Lower leg skin (tissue), 3 donors: ENCODE measurements around the gene PACS2.

Experiments used
- POLR2A ChIP-seq, 2 donors: fragments of 450-650 bp; IDR thresholded peaks; one replicate each; pipeline ENCODE4 v1.6.1; 2016 to 2017; ENCODE audit warnings: antibody characterized with exemption in 2 of 2, mild to moderate bottlenecking in 1 of 2, moderate library complexity in 1 of 2
- TF ChIP-seq, protein P1 (sequence below), 3 donors: fragments of 450-650 bp; IDR thresholded peaks; one replicate each; pipeline ENCODE4 v1.5.1; 2016; ENCODE audit warnings: antibody characterized with exemption in 3 of 3, mild to moderate bottlenecking in 3 of 3, moderate library complexity in 2 of 3

DNA sequence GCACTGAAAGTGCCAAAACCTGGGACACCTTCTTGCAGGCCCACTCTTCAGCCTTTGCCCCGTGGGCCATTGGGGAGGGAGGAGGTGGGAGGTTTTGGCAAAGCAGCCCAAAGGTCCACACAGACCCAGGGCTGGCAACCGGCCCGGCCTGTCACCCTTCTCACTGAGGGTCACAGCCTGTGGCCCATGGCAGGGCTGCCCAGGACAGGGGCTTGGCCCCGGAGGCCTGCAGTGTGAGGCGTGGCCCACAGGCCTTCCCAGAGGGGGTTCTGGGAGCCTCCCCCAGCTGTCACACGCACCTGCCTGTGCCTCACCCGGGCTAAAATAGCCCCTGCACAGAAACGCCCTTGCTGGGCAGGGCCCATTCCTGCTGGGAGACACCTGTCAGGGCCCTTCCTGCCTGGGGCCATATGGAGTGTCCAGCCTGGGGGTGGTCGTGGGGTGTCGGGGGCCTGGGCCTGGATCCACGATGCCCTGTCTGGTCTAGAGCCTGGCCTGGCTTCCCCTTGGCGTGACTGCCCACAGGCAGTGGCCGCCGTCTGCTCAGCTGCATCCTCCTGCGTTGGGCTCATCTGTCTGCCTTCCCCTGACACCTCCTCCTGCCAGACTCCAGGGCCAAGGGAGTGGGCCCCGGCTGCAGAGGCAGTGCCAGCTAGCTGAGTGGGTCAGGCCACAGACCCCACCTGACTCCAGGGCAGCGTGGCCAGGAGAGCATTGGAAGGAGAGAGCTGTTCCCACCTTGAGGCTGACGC lies 19.2 kb downstream of the PACS2 start:
- no peak for TF ChIP-seq POLR2A (IDR thresholded peaks at IDR 0.05)
- TF ChIP-seq, protein P1, sequence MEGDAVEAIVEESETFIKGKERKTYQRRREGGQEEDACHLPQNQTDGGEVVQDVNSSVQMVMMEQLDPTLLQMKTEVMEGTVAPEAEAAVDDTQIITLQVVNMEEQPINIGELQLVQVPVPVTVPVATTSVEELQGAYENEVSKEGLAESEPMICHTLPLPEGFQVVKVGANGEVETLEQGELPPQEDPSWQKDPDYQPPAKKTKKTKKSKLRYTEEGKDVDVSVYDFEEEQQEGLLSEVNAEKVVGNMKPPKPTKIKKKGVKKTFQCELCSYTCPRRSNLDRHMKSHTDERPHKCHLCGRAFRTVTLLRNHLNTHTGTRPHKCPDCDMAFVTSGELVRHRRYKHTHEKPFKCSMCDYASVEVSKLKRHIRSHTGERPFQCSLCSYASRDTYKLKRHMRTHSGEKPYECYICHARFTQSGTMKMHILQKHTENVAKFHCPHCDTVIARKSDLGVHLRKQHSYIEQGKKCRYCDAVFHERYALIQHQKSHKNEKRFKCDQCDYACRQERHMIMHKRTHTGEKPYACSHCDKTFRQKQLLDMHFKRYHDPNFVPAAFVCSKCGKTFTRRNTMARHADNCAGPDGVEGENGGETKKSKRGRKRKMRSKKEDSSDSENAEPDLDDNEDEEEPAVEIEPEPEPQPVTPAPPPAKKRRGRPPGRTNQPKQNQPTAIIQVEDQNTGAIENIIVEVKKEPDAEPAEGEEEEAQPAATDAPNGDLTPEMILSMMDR (IDR thresholded peaks at IDR 0.05): no peak
